HG02870 (cell line): Measurements from ENCODE around the gene PRR36.
A peak's percentile ranks its signal among the peaks of the same experiment; 100 is the strongest.
"Not testable (repeated sequence)": the region's sequence is repeated elsewhere in the genome, so short reads cannot be mapped to it uniquely, and the experiment has no call there.

Experiments
- ATAC-seq: cut with Tn5 transposase; IDR thresholded peaks from one replicate; pipeline ENCODE4 v1.9.1; 2021; ENCODE audit warnings: mild to moderate bottlenecking, moderate library complexity; ENCODE audit not compliant: unreplicated experiment

The PRR36 gene

GRCh38 chr19:7874076-7874896, at the start of gene PRR36:
Gene PRR36, minus strand, starts transcription at chr19:7874390. Its CDS starts 701 bp downstream, at chr19:7873689.
- no peak for ATAC-seq

- ATAC-seq = no peak
Measured at GRCh38 chr19:7923295-7924191, 49.4 kb upstream of the PRR36 start.

GRCh38 chr19:7922836-7923195, 48.6 kb upstream of the PRR36 start:
- ATAC-seq = no peak

- ATAC-seq = no peak
Measured at GRCh38 chr19:7921967-7922835, 48.0 kb upstream of the PRR36 start.

- no peak for ATAC-seq
Measured at GRCh38 chr19:7921302-7921966, 47.2 kb upstream of the PRR36 start.

- peak; percentile 41 for ATAC-seq
Measured at GRCh38 chr19:7920519-7921301, 46.5 kb upstream of the PRR36 start.

GRCh38 chr19:7919610-7920518, 45.7 kb upstream of the PRR36 start, which contains the start of gene SNAPC2:
Gene SNAPC2, plus strand, starts transcription at chr19:7920338. Its CDS starts 29 bp downstream, at chr19:7920367.
- ATAC-seq = peak; percentile 43

GRCh38 chr19:7918615-7919421, 44.6 kb upstream of the PRR36 start:
- ATAC-seq = no peak

GRCh38 chr19:7918062-7918614, 43.9 kb upstream of the PRR36 start:
- not testable (repeated sequence) for ATAC-seq

- no peak for ATAC-seq
Measured at GRCh38 chr19:7917267-7918061, 43.3 kb upstream of the PRR36 start.

- no peak for ATAC-seq
Measured at GRCh38 chr19:7916955-7917266, 42.7 kb upstream of the PRR36 start.

GRCh38 chr19:7916103-7916954, 42.1 kb upstream of the PRR36 start:
- ATAC-seq = no peak

GRCh38 chr19:7915250-7916102, 41.3 kb upstream of the PRR36 start:
- no peak for ATAC-seq

- ATAC-seq = no peak
Measured at GRCh38 chr19:7914598-7915045, 40.4 kb upstream of the PRR36 start, which contains the start of gene TGFBR3L. Gene TGFBR3L, plus strand, starts transcription at chr19:7914830.

- ATAC-seq = no peak
Measured at GRCh38 chr19:7914099-7914498, 39.9 kb upstream of the PRR36 start.
